Transverse colon (tissue), 4 donors: ENCODE data around the gene THBD. TPM values are rescaled to one million over a fixed set of nuclear protein-coding genes. Genes with fewer than 3 reads are reported as not detected.

Experiments used
- DNase-seq: peaks from one replicate; pipeline ENCODE4 v3.0.0-alpha.2; 2019
- H3K27ac ChIP-seq, 4 donors: fragments of 200-600 bp; sonication (generic); 2 replicates each; pipeline ENCODE4 v1.5.1; 2016 to 2018; ENCODE audit warnings: inconsistent platforms in 4 of 4
- H3K27me3 ChIP-seq: fragments of 200-600 bp; sonication (generic); 2 replicates; pipeline ENCODE4 v1.5.1; 2017; ENCODE audit warnings: inconsistent platforms
- H3K36me3 ChIP-seq, 4 donors: fragments of 200-600 bp; sonication (generic); 2 replicates each; pipeline ENCODE4 v1.5.1; 2017 to 2019; ENCODE audit warnings: inconsistent platforms in 4 of 4
- H3K4me1 ChIP-seq, 4 donors: fragments of 200-600 bp; sonication (generic); 2 replicates each; pipeline ENCODE4 v1.5.1; 2017 to 2020; ENCODE audit warnings: inconsistent platforms in 4 of 4
- H3K4me3 ChIP-seq, 4 donors: fragments of 200-600 bp; sonication (generic); 1 replicate in 1 of 4; 2 replicates in 3 of 4; pipeline versions ENCODE4 v1.5.1 to v1.6.1; 2017 to 2019; ENCODE audit warnings: inconsistent platforms in 4 of 4
- H3K9me3 ChIP-seq, 2 donors: fragments of 200-600 bp; sonication (generic); 2 replicates each; pipeline ENCODE4 v1.5.1; 2017 to 2019; ENCODE audit warnings: inconsistent platforms in 2 of 2
- CTCF ChIP-seq, 5 experiments: fragments of 200-600 bp in 3 of 5; fragments of 450-650 bp in 2 of 5; sonication (generic) in 3 of 5; IDR thresholded peaks; 1 replicate in 2 of 5; 2 replicates in 3 of 5; pipeline ENCODE4 v1.5.1; 2016 to 2017; ENCODE audit warnings: antibody characterized with exemption in 5 of 5, inconsistent platforms in 3 of 5, mild to moderate bottlenecking in 2 of 5, moderate library complexity in 1 of 5
- EP300 ChIP-seq: sonication (generic); formaldehyde crosslinking; IDR thresholded peaks from one replicate; pipeline ENCODE4 v1.6.1; 2017; ENCODE audit warnings: antibody characterized with exemption, low read depth
- POLR2A ChIP-seq: fragments of 450-650 bp; IDR thresholded peaks from one replicate; pipeline ENCODE4 v1.6.1; 2016; ENCODE audit warnings: antibody characterized with exemption, mild to moderate bottlenecking, moderate library complexity
- POLR2AphosphoS5 ChIP-seq, 3 donors: sonication (generic); formaldehyde crosslinking; IDR thresholded peaks; one replicate each; pipeline ENCODE4 v1.6.1; 2016; ENCODE audit warnings: antibody characterized with exemption in 3 of 3
- WGBS, 2 donors: methylation state at CpG; one replicate each; pipeline ENCODE4 v1.1.5; 2018; ENCODE audit warnings: low coverage in 1 of 2; 5-methylcytosine and 5-hydroxymethylcytosine counted together
- in situ Hi-C, 4 donors: fragments of 200-750 bp; cut with MboI; loops; one replicate each; pipeline versions ENCODE4 v1.15.0 to v1.15.1; 2017; ENCODE audit warnings: low sequenced_read_pairs in 3 of 4, low pct_ligation_motif_present in 1 of 4, low pct_unique_long_range_greater_than_20kb in 1 of 4
- intact Hi-C: fragments of 100-400 bp; cut with DNase I; formaldehyde crosslinking; loops from one replicate; pipeline ENCODE4 v1.15.1; 2023; ENCODE audit warnings: low total_unique reads
- total RNA-seq, 4 donors: library from RNA; depleted of rRNA; stranded (reverse); fragments of >200 nt; gene quantifications; one replicate each; pipeline ENCODE4 v1.1.0, GENCODE V29; 2016

The THBD gene
- total RNA-seq, 4 donors from 2014 or later = 7.8 to 30.3 (median 18.6) TPM

GRCh38 chr20:23005776-23006175, 43.7 kb downstream of the THBD start:
- Histone ChIP-seq H3K27ac (no peak overlapping the region), H3K9me3 (no peaks in the 10 kb centered on the region), H3K27me3 (no peaks in the 10 kb centered on the region), H3K4me3 (no peak overlapping the region), H3K4me1 (no peaks in the 10 kb centered on the region), H3K36me3 (no peaks in the 10 kb centered on the region)
- no peak for DNase-seq
- in situ Hi-C loops = no loop called here
- intact Hi-C loops = no loop called here
- TF ChIP-seq CTCF (IDR thresholded peaks at IDR 0.05) = no peak
- TF ChIP-seq POLR2A = no peak
- no peak for TF ChIP-seq EP300
- TF ChIP-seq POLR2AphosphoS5 (IDR thresholded peaks at IDR 0.05) = no peak

DNA sequence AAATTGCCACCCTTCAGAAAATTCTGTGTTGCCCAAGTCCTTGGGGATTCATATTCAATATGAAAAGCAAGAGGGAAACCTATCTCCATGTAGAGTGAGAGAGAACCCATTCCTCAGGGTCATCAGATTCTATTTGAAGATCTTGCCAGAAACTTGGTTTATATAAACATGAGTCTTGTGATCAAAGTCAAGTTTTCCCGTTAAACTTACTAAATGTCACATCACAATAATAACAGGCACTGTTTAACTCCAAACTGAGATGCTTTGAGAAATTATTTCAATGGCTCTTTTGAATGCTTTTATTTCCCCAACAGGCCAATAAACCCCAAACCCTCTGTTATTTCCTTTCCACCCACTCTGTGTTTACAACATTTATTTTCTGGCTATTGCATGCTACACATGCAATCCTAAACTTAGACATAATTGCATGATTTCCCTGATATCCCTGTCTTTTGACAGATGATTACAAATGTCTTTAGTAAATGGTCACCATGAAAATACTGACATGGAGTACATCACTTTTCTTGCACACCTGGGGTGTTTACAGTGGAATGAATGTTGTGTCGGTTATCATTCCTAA, 45.5 kb downstream of the THBD start:
- no peak overlapping the region for H3K27ac ChIP-seq
- no peak for TF ChIP-seq CTCF (IDR thresholded peaks at IDR 0.05)
- no peak for TF ChIP-seq POLR2A
- no peak for TF ChIP-seq EP300
- TF ChIP-seq POLR2AphosphoS5 (IDR thresholded peaks at IDR 0.05) = no peak
- H3K36me3 ChIP-seq = no peaks in the 10 kb centered on the region
- no peaks in the 10 kb centered on the region for H3K27me3 ChIP-seq
- H3K4me3 ChIP-seq = no peak overlapping the region
- WGBS, 2 donors = 63% methylated on average over 1 to 2 of the region's 2 CpGs
- in situ Hi-C loops = no loop called here
- no peaks in the 10 kb centered on the region for H3K4me1 ChIP-seq
- DNase-seq = no peak
- intact Hi-C loops = no loop called here
- H3K9me3 ChIP-seq = no peaks in the 10 kb centered on the region

GRCh38 chr20:23003077-23003635, 46.3 kb downstream of the THBD start:
- intact Hi-C loops (no loop called here), in situ Hi-C loops (no loop called here)
- Histone ChIP-seq H3K9me3 (no peaks in the 10 kb centered on the region), H3K4me1 (no peaks in the 10 kb centered on the region), H3K4me3 (no peak overlapping the region), H3K27me3 (no peaks in the 10 kb centered on the region), H3K36me3 (no peaks in the 10 kb centered on the region), H3K27ac (no peak overlapping the region)
- 66% methylated on average over 1 of the region's 1 CpG; no CpG with 5 or more reads in 1 of the 2 donors for WGBS, 2 donors
- TF ChIP-seq EP300 (no peak), CTCF (IDR thresholded peaks at IDR 0.05) (no peak), POLR2AphosphoS5 (IDR thresholded peaks at IDR 0.05) (no peak), POLR2A (no peak)
- no peak for DNase-seq

DNA sequence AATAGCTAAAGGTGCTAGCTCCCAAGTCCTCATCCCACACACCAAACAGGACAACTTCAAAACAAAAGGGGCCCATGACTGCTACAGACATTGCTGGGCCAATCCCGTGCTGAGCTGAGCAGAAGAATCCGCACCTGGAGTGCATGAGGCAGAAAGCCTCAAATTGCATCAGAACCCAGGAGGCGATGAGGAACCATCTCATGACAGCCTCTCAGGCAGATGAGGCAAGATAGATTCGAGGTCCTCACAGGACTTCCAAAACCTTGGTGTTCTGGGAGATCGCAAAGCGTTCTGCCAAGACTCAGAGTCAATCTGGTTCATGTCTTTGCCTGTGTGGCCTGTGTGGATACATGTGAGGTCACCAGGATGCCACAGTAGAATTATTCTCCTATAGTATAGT, 47.2 kb downstream of the THBD start:
- TF ChIP-seq POLR2AphosphoS5 (IDR thresholded peaks at IDR 0.05) (no peak), POLR2A (no peak), CTCF (IDR thresholded peaks at IDR 0.05) (no peak), EP300 (no peak)
- no peak for DNase-seq
- Histone ChIP-seq H3K36me3 (no peaks in the 10 kb centered on the region), H3K27ac (no peak overlapping the region), H3K27me3 (no peaks in the 10 kb centered on the region), H3K4me3 (no peak overlapping the region), H3K9me3 (no peaks in the 10 kb centered on the region), H3K4me1 (no peaks in the 10 kb centered on the region)
- in situ Hi-C loops (no loop called here), intact Hi-C loops (no loop called here)
- WGBS, 2 donors = 86% methylated on average over 6 of the region's 6 CpGs; no CpG with 5 or more reads in 1 of the 2 donors
